Measurements from ENCODE around the gene MEI1. TPM values are rescaled to one million over a fixed set of nuclear protein-coding genes. Genes with fewer than 3 reads are reported as not detected.
"Not testable (repeated sequence)": the region's sequence is repeated elsewhere in the genome, so short reads cannot be mapped to it uniquely, and the experiment has no call there.

The MEI1 gene
- total RNA-seq, 2 experiments from 2014 or later: 2.3 to 14.6 TPM

DNA sequence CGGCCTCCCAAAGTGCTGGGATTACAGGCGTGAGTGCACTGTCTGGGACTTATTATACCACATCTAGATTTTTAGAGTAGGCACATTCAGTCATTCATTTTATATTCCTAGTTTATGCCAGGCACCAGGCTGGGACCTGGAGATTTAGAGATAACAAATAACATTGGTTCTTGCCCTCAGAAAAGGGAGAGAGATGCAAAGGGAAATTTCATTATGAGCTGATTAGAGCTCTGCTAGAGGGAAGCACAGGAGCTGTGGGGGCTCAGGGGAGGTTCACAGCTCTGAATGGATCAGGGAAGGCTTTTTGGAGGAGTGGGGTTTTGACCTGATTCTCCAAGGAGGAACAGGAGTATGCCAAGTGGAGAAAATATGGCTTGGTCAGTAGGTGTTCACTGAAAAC lies 32.3 kb downstream of the MEI1 start:
- no peak overlapping the region for H3K27ac ChIP-seq (ENCODE audit: low read depth, low read length, poor library complexity, severe bottlenecking)
- no TSS peak for BruUV-seq (replicated peaks)
- no peak for TF ChIP-seq EZH2phosphoT487 (IDR thresholded peaks at IDR 0.05; ENCODE audit: borderline replicate concordance, low read depth, low read length)
- TF ChIP-seq, protein P1, sequence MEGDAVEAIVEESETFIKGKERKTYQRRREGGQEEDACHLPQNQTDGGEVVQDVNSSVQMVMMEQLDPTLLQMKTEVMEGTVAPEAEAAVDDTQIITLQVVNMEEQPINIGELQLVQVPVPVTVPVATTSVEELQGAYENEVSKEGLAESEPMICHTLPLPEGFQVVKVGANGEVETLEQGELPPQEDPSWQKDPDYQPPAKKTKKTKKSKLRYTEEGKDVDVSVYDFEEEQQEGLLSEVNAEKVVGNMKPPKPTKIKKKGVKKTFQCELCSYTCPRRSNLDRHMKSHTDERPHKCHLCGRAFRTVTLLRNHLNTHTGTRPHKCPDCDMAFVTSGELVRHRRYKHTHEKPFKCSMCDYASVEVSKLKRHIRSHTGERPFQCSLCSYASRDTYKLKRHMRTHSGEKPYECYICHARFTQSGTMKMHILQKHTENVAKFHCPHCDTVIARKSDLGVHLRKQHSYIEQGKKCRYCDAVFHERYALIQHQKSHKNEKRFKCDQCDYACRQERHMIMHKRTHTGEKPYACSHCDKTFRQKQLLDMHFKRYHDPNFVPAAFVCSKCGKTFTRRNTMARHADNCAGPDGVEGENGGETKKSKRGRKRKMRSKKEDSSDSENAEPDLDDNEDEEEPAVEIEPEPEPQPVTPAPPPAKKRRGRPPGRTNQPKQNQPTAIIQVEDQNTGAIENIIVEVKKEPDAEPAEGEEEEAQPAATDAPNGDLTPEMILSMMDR (conservative IDR thresholded peaks at IDR 0.05; ENCODE audit: low read length): no peak
- no peak overlapping the region for H3K4me3 ChIP-seq (ENCODE audit: low read depth, low read length, poor library complexity, severe bottlenecking)
- no peaks in the 10 kb centered on the region for H3K9me3 ChIP-seq (ENCODE audit: low read length)
- no peaks in the 10 kb centered on the region for H3K9me2 ChIP-seq (ENCODE audit: insufficient read depth, low read length)
- H4K20me1 ChIP-seq (ENCODE audit: insufficient read depth, low read length): no peaks in the 10 kb centered on the region
- H3K4me2 ChIP-seq (ENCODE audit: low read length): no peak overlapping the region
- H3K79me2 ChIP-seq (ENCODE audit: insufficient read depth, low read depth, low read length): no peaks in the 10 kb centered on the region
- H2AFZ ChIP-seq (ENCODE audit: low read length): no peak overlapping the region
- H3K4me1 ChIP-seq (ENCODE audit: insufficient read depth, low read length, poor library complexity, severe bottlenecking): peaks cover 3% of the 10 kb centered on the region
- no peaks in the 10 kb centered on the region for H3K36me3 ChIP-seq (ENCODE audit: insufficient read depth, low read length)
- DNase-seq (ENCODE audit: low spot score): no peak
- CTCF ChIA-PET (ENCODE audit: unreplicated experiment): no interaction called here
- POLR2A ChIA-PET: interaction anchor here (0.5 to 0.6 kb wide), 2 partner anchors 937 to 1031 kb away, joined by 3 read pairs; no protein-coding TSS in a partner anchor
- intact Hi-C loops (cut with micrococcal nuclease; ENCODE audit: unreplicated experiment): no loop called here

DNA sequence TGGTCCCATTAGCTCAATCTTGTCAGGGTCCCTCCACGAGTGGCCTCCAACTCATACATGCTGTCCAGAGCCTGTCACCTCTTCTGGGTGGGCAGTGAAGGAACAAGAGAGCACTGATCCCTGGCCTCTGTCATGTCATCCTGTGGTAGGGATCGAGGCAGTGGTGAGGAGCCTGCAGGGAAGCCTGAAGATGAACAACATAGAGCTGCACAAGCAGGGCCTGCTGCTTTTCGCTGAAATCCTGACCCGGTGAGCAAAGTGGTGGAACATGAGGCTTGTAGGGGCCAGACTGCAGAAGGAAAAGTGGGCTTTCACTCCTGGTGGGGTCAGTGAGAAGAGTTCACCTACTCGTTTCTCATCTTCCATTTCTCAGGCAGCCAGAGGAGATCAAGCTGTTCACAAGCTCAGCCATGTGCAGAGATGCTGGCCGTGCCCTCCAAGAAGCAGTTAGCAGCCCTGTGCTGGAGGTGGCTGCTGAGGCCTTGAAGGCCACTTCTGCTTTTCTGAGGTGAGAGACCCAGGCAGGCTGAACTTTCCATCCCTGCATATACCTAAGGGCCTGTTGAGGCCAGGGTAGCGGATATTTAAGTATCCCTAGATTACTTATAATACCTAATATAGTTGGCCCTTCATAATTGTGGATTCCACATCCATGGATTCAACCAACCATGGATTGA lies 32.9 kb downstream of the MEI1 start:
- Histone ChIP-seq H3K79me2 (ENCODE audit: insufficient read depth, low read depth, low read length) (no peaks in the 10 kb centered on the region), H3K4me3 (ENCODE audit: low read depth, low read length, poor library complexity, severe bottlenecking) (no peak overlapping the region), H2AFZ (ENCODE audit: low read length) (no peak overlapping the region), H3K27ac (ENCODE audit: low read depth, low read length, poor library complexity, severe bottlenecking) (no peak overlapping the region), H4K20me1 (ENCODE audit: insufficient read depth, low read length) (no peaks in the 10 kb centered on the region), H3K4me2 (ENCODE audit: low read length) (no peak overlapping the region), H3K36me3 (ENCODE audit: insufficient read depth, low read length) (no peaks in the 10 kb centered on the region), H3K9me3 (ENCODE audit: low read length) (no peaks in the 10 kb centered on the region), H3K9me2 (ENCODE audit: insufficient read depth, low read length) (no peaks in the 10 kb centered on the region), H3K4me1 (ENCODE audit: insufficient read depth, low read length, poor library complexity, severe bottlenecking) (peaks cover 3% of the 10 kb centered on the region)
- peak; percentile 23 for DNase-seq (ENCODE audit: low spot score)
- intact Hi-C loops (cut with micrococcal nuclease; ENCODE audit: unreplicated experiment): no loop called here
- POLR2A ChIA-PET: interaction anchor here (0.5 to 1.1 kb wide), 3 partner anchors 23 to 1031 kb away, joined by 3 to 6 read pairs (median 3); no protein-coding TSS in a partner anchor
- TF ChIP-seq, protein P1 (conservative IDR thresholded peaks at IDR 0.05; ENCODE audit: low read length): no peak
- no peak for TF ChIP-seq EZH2phosphoT487 (IDR thresholded peaks at IDR 0.05; ENCODE audit: borderline replicate concordance, low read depth, low read length)
- no TSS peak for BruUV-seq (replicated peaks)
- CTCF ChIA-PET (ENCODE audit: unreplicated experiment): no interaction called here

DNA sequence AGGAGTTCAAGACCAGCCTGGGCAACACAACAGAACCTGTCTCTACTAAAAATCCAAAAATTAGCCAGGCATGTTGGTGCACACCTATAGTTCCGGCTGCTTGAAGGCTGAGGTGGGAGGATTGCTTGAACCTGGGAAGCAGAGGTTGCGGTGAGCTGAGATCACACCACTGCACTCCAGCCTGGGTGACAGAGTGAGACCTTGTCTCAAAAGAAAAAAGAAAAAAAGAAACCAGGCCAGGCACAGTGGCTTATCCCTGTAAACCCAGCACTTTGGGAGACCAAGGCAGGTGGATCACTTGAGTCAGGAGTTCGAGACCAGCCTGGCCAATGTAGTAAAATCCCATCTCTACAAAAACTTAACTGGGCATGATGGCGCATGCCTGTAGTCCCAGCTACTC lies 33.9 kb downstream of the MEI1 start:
- H3K4me3 ChIP-seq (ENCODE audit: low read depth, low read length, poor library complexity, severe bottlenecking); intact Hi-C loops (cut with micrococcal nuclease; ENCODE audit: unreplicated experiment); H3K9me2 ChIP-seq (ENCODE audit: insufficient read depth, low read length); H3K9me3 ChIP-seq (ENCODE audit: low read length); CTCF ChIA-PET (ENCODE audit: unreplicated experiment); H3K27ac ChIP-seq (ENCODE audit: low read depth, low read length, poor library complexity, severe bottlenecking); DNase-seq (ENCODE audit: low spot score); BruUV-seq (replicated peaks); H2AFZ ChIP-seq (ENCODE audit: low read length); H3K4me2 ChIP-seq (ENCODE audit: low read length); H3K4me1 ChIP-seq (ENCODE audit: insufficient read depth, low read length, poor library complexity, severe bottlenecking); H3K79me2 ChIP-seq (ENCODE audit: insufficient read depth, low read depth, low read length); H4K20me1 ChIP-seq (ENCODE audit: insufficient read depth, low read length); H3K36me3 ChIP-seq (ENCODE audit: insufficient read depth, low read length): not testable (repeated sequence)
- POLR2A ChIA-PET: interaction anchor here (0.6 to 1.1 kb wide), 2 partner anchors 9 to 22 kb away, joined by 3 to 6 read pairs; no protein-coding TSS in a partner anchor

Measured in OCI-LY7 (cell line).